ENCODE data around the gene INSL6. TPM values are rescaled to one million over a fixed set of nuclear protein-coding genes. Genes with fewer than 3 reads are reported as not detected.

Gene INSL6
- total and polyA plus RNA-seq, 3 experiments from 2014 or later, result not detected

DNA sequence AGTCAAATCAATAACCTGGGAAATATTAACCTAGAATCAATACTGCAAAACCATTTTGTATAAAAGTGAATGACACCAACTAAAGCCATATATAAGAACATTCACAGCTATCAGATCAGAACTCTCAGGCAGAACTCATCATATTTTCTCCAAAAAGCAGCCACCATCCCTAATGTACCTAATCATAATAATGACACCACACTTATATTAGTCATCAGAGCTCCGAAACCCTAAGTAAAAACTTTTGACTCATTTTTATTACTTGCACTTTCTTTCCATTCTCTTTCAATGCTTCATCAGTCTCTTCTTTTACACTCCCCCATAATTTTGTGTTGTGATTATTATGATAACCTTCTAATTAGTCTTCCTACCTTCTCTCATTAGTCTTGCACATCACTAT is 45.3 kb downstream of the INSL6 start:
- POLR2A ChIA-PET, result no interaction called here
- CTCF ChIA-PET, result no interaction called here
- Mint-ChIP-seq H3K4me1 (no peaks in the 10 kb centered on the region), H3K9me3 (peaks cover 32 to 68% (median 36%) of the 10 kb centered on the region in 5 donors), H3K27me3 (peaks cover 0 to 1% of the 10 kb centered on the region in 2 donors), H3K36me3 (peaks cover 25 to 60% (median 27%) of the 10 kb centered on the region in 3 donors), H3K4me3 (no peak overlapping the region), H3K27ac (no peak overlapping the region)
- Histone ChIP-seq H3K4me3 (ENCODE audit: low read length) (no peak overlapping the region), H3K27ac (ENCODE audit: low read depth, low read length) (no peak overlapping the region), H3K4me1 (ENCODE audit: insufficient read depth, low read length) (no peaks in the 10 kb centered on the region), H3K27me3 (ENCODE audit: insufficient read depth, low read length, poor library complexity, severe bottlenecking) (no peaks in the 10 kb centered on the region), H3K36me3 (ENCODE audit: insufficient read depth, low read length) (no peaks in the 10 kb centered on the region), H3K9me3 (ENCODE audit: low read length) (no peaks in the 10 kb centered on the region)
- no peak for DNase-seq

DNA sequence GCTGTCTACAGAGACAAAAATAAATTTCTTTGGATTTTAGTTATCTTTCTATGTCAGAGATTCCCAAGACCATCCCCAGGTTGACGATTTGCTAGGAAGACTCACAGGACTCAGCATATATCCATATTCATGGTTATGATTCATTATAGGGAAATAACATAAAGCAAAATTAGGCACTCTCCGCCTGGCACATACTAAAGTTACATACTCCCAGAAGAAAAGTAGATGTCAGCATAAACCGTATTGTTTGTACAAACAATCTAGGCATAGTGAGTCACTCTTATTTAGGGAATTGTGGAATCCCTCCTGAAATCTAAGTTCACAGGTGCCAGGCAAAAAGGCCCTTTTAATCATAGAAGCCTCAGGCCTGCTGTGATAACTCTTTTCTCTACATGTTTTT is 62.9 kb downstream of the INSL6 start:
- no peaks in the 10 kb centered on the region for H3K27me3 ChIP-seq (ENCODE audit: insufficient read depth, low read length, poor library complexity, severe bottlenecking)
- H3K4me3 ChIP-seq (ENCODE audit: low read length), result no peak overlapping the region
- peak overlapping the region in 1 of 8 donors; percentile 21 for H3K27ac Mint-ChIP-seq
- H3K27ac ChIP-seq (ENCODE audit: low read depth, low read length), result no peak overlapping the region
- H3K27me3 Mint-ChIP-seq, result no peaks in the 10 kb centered on the region
- no peaks in the 10 kb centered on the region for H3K9me3 Mint-ChIP-seq
- peaks cover 24 to 39% (median 26%) of the 10 kb centered on the region in 3 donors for H3K36me3 Mint-ChIP-seq
- no peaks in the 10 kb centered on the region for H3K9me3 ChIP-seq (ENCODE audit: low read length)
- no peak overlapping the region for H3K4me3 Mint-ChIP-seq
- no peaks in the 10 kb centered on the region for H3K4me1 ChIP-seq (ENCODE audit: insufficient read depth, low read length)
- no peaks in the 10 kb centered on the region for H3K36me3 ChIP-seq (ENCODE audit: insufficient read depth, low read length)
- no peaks in the 10 kb centered on the region for H3K4me1 Mint-ChIP-seq
- ChIA-PET CTCF (no interaction called here), POLR2A (no interaction called here)
- no peak for DNase-seq

DNA sequence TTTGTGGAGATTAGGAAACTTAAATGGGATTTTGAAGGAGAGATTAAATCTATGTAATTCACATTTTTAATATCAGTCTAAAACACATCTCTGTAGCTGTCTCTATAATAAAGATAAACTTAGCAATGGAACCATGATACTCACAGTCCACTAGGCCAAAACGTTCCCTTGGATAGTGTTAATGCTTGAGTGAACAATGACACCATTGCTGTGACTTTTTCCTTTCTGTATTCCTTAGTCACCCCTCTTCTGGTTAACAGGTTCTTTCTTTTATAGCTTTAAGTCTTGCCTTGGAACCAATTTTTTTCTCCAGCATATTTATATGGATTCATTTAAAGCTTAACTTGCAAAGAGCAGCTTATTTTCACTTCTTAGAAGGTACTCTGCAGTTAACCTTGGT is 63.3 kb downstream of the INSL6 start:
- Histone ChIP-seq H3K4me3 (ENCODE audit: low read length) (no peak overlapping the region), H3K27me3 (ENCODE audit: insufficient read depth, low read length, poor library complexity, severe bottlenecking) (no peaks in the 10 kb centered on the region), H3K4me1 (ENCODE audit: insufficient read depth, low read length) (no peaks in the 10 kb centered on the region), H3K9me3 (ENCODE audit: low read length) (no peaks in the 10 kb centered on the region), H3K36me3 (ENCODE audit: insufficient read depth, low read length) (no peaks in the 10 kb centered on the region), H3K27ac (ENCODE audit: low read depth, low read length) (no peak overlapping the region)
- Mint-ChIP-seq H3K27me3 (no peaks in the 10 kb centered on the region), H3K9me3 (no peaks in the 10 kb centered on the region), H3K4me1 (peaks cover under 1 to 2% (median 2%) of the 10 kb centered on the region in 3 donors), H3K27ac (no peak overlapping the region), H3K4me3 (no peak overlapping the region), H3K36me3 (peaks cover 24 to 38% (median 24%) of the 10 kb centered on the region in 3 donors)
- DNase-seq, result no peak
- ChIA-PET POLR2A (no interaction called here), CTCF (no interaction called here)

DNA sequence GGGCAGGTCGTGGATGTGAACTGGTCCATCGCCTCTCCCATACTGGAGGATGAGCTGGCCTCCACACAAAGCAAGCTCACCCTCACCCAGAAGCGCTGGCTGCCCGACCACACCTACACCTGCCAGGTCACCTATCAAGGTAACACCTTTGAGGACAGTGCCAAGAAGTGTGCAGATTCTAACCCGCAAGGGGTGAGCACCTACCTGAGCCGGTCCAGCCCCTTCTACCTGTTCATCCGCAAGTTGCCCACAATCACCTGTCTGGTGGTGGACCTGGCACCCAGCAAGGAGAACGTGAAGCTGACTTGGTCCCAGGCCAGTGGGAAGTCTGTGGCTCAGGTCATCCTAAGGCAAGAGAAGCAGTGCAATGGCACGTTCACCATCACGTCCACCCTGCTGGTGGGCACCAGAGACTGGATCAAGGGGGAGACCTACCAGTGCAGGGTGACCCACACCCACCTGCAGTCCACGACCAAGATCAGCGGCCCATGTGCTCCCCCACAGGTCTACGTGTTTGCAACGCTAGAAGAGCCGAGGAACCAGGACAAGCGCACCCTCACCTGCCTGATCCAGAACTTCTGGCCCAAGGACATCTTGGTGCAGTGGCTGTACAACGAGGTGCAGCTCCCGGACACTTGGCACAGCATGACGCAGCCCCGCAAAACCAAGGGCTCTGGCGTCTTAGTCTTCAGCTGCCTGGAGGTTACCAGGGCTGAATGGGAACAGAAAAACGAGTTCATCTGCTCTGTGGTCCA is 71.3 kb downstream of the INSL6 start:
- Mint-ChIP-seq H3K27me3 (no peaks in the 10 kb centered on the region), H3K27ac (no peak overlapping the region), H3K36me3 (peaks cover 5 to 31% (median 18%) of the 10 kb centered on the region in 3 donors), H3K4me1 (peaks cover 5 to 8% (median 6%) of the 10 kb centered on the region in 3 donors), H3K4me3 (no peak overlapping the region), H3K9me3 (peaks cover 0 to 6% (median 3%) of the 10 kb centered on the region in 5 donors)
- ChIA-PET POLR2A (no interaction called here), CTCF (no interaction called here)
- Histone ChIP-seq H3K4me3 (ENCODE audit: low read length) (no peak overlapping the region), H3K27me3 (ENCODE audit: insufficient read depth, low read length, poor library complexity, severe bottlenecking) (no peaks in the 10 kb centered on the region), H3K36me3 (ENCODE audit: insufficient read depth, low read length) (no peaks in the 10 kb centered on the region), H3K4me1 (ENCODE audit: insufficient read depth, low read length) (no peaks in the 10 kb centered on the region), H3K9me3 (ENCODE audit: low read length) (no peaks in the 10 kb centered on the region), H3K27ac (ENCODE audit: low read depth, low read length) (no peak overlapping the region)
- DNase-seq, result peak in 1 of 5 donors; percentile 35

Other genes starting within 250 kb of the INSL6 start
- 10 to 100 TPM; 24.9 to 25.1 TPM for gene JAK2, start 200.4 kb downstream of the INSL6 start, total RNA-seq
- gene JAK2, start 200.4 kb downstream of the INSL6 start, polyA plus RNA-seq, result 9.6 TPM
- not detected for gene INSL4, start 45.8 kb upstream of the INSL6 start, total RNA-seq
- gene INSL4, start 45.8 kb upstream of the INSL6 start, polyA plus RNA-seq, result not detected
- gene RLN2, start 119.1 kb upstream of the INSL6 start, total RNA-seq, result 1 to 10 TPM; 1.9 to 2.8 TPM
- 8.8 TPM for gene RLN2, start 119.1 kb upstream of the INSL6 start, polyA plus RNA-seq
- gene RLN1, start 154.2 kb upstream of the INSL6 start, total RNA-seq, result 1 to 10 TPM in 1 of 2 experiments, under 1 TPM in 1; 0.31 to 1.1 TPM
- 4.1 TPM for gene RLN1, start 154.2 kb upstream of the INSL6 start, polyA plus RNA-seq